ENCODE results near the gene CSNK1A1. TPM values are rescaled to one million over a fixed set of nuclear protein-coding genes. Genes with fewer than 3 reads are reported as not detected.
"Not testable (repeated sequence)": the region's sequence is repeated elsewhere in the genome, so short reads cannot be mapped to it uniquely, and the experiment has no call there.

The CSNK1A1 gene
- total RNA-seq, 1 experiment from 2014 or later: 220 TPM

GRCh38 chr5:149453618-149454415, 97.4 kb downstream of the CSNK1A1 start:
- Histone ChIP-seq H3K36me3 (replicated peaks; ENCODE audit: control insufficient read depth, insufficient read depth, low read length) (no peaks in the 10 kb centered on the region), H3K4me3 (ENCODE audit: insufficient read depth, low read depth, low read length) (no peak overlapping the region), H3K27me3 (ENCODE audit: control insufficient read depth, insufficient read depth, low read length) (no peaks in the 10 kb centered on the region)
- DNase-seq: no peak

GRCh38 chr5:149452665-149453617, 98.3 kb downstream of the CSNK1A1 start:
- Histone ChIP-seq H3K36me3 (replicated peaks; ENCODE audit: control insufficient read depth, insufficient read depth, low read length) (no peaks in the 10 kb centered on the region), H3K27me3 (ENCODE audit: control insufficient read depth, insufficient read depth, low read length) (no peaks in the 10 kb centered on the region), H3K4me3 (ENCODE audit: insufficient read depth, low read depth, low read length) (no peak overlapping the region)
- peak; percentile 77 for DNase-seq

GRCh38 chr5:149452007-149452664, 99.1 kb downstream of the CSNK1A1 start:
- no peak overlapping the region for H3K4me3 ChIP-seq (ENCODE audit: insufficient read depth, low read depth, low read length)
- no peaks in the 10 kb centered on the region for H3K27me3 ChIP-seq (ENCODE audit: control insufficient read depth, insufficient read depth, low read length)
- no peaks in the 10 kb centered on the region for H3K36me3 ChIP-seq (replicated peaks; ENCODE audit: control insufficient read depth, insufficient read depth, low read length)
- peak; percentile 61 for DNase-seq

- DNase-seq: no peak
- H3K36me3 ChIP-seq (replicated peaks; ENCODE audit: control insufficient read depth, insufficient read depth, low read length): no peaks in the 10 kb centered on the region
- no peaks in the 10 kb centered on the region for H3K27me3 ChIP-seq (ENCODE audit: control insufficient read depth, insufficient read depth, low read length)
- no peak overlapping the region for H3K4me3 ChIP-seq (ENCODE audit: insufficient read depth, low read depth, low read length)
Measured at GRCh38 chr5:149450199-149450598, 101.0 kb downstream of the CSNK1A1 start.

GRCh38 chr5:149448831-149449714, 102.2 kb downstream of the CSNK1A1 start:
- H3K4me3 ChIP-seq (ENCODE audit: insufficient read depth, low read depth, low read length): no peak overlapping the region

GRCh38 chr5:149448431-149448830, 102.8 kb downstream of the CSNK1A1 start:
- Histone ChIP-seq H3K4me3 (ENCODE audit: insufficient read depth, low read depth, low read length) (no peak overlapping the region), H3K27me3 (ENCODE audit: control insufficient read depth, insufficient read depth, low read length) (no peaks in the 10 kb centered on the region), H3K36me3 (replicated peaks; ENCODE audit: control insufficient read depth, insufficient read depth, low read length) (no peaks in the 10 kb centered on the region)
- DNase-seq: no peak

More at GRCh38 chr5:149448831-149449714, 102.2 kb downstream of the CSNK1A1 start:
- Histone ChIP-seq H3K36me3 (replicated peaks; ENCODE audit: control insufficient read depth, insufficient read depth, low read length) (no peaks in the 10 kb centered on the region), H3K27me3 (ENCODE audit: control insufficient read depth, insufficient read depth, low read length) (no peaks in the 10 kb centered on the region)
- DNase-seq: peak; percentile 69

GRCh38 chr5:149447373-149448367, 103.6 kb downstream of the CSNK1A1 start:
- H3K36me3 ChIP-seq (replicated peaks; ENCODE audit: control insufficient read depth, insufficient read depth, low read length): no peaks in the 10 kb centered on the region
- no peak overlapping the region for H3K4me3 ChIP-seq (ENCODE audit: insufficient read depth, low read depth, low read length)
- DNase-seq: no peak
- no peaks in the 10 kb centered on the region for H3K27me3 ChIP-seq (ENCODE audit: control insufficient read depth, insufficient read depth, low read length)

- not testable (repeated sequence) for H3K4me3 ChIP-seq (ENCODE audit: insufficient read depth, low read depth, low read length); H3K36me3 ChIP-seq (replicated peaks; ENCODE audit: control insufficient read depth, insufficient read depth, low read length); H3K27me3 ChIP-seq (ENCODE audit: control insufficient read depth, insufficient read depth, low read length); DNase-seq
Measured at GRCh38 chr5:149446794-149447193, 104.4 kb downstream of the CSNK1A1 start.

GRCh38 chr5:149445739-149446369, 105.4 kb downstream of the CSNK1A1 start:
- Histone ChIP-seq H3K36me3 (replicated peaks; ENCODE audit: control insufficient read depth, insufficient read depth, low read length) (no peaks in the 10 kb centered on the region), H3K27me3 (ENCODE audit: control insufficient read depth, insufficient read depth, low read length) (no peaks in the 10 kb centered on the region), H3K4me3 (ENCODE audit: insufficient read depth, low read depth, low read length) (no peak overlapping the region)
- no peak for DNase-seq

- DNase-seq: no peak
- no peak overlapping the region for H3K4me3 ChIP-seq (ENCODE audit: insufficient read depth, low read depth, low read length)
- H3K36me3 ChIP-seq (replicated peaks; ENCODE audit: control insufficient read depth, insufficient read depth, low read length): no peaks in the 10 kb centered on the region
- H3K27me3 ChIP-seq (ENCODE audit: control insufficient read depth, insufficient read depth, low read length): no peaks in the 10 kb centered on the region
Measured at GRCh38 chr5:149445343-149445738, 105.9 kb downstream of the CSNK1A1 start.

- not testable (repeated sequence) for DNase-seq; H3K27me3 ChIP-seq (ENCODE audit: control insufficient read depth, insufficient read depth, low read length); H3K4me3 ChIP-seq (ENCODE audit: insufficient read depth, low read depth, low read length); H3K36me3 ChIP-seq (replicated peaks; ENCODE audit: control insufficient read depth, insufficient read depth, low read length)
Measured at GRCh38 chr5:149444430-149444829, 106.8 kb downstream of the CSNK1A1 start.

- Histone ChIP-seq H3K27me3 (ENCODE audit: control insufficient read depth, insufficient read depth, low read length) (no peaks in the 10 kb centered on the region), H3K36me3 (replicated peaks; ENCODE audit: control insufficient read depth, insufficient read depth, low read length) (no peaks in the 10 kb centered on the region), H3K4me3 (ENCODE audit: insufficient read depth, low read depth, low read length) (no peak overlapping the region)
- DNase-seq: no peak
Measured at GRCh38 chr5:149443210-149443609, 108.0 kb downstream of the CSNK1A1 start.

Data from H7 (cell line).